Epithelial cell of proximal tubule (primary cell): ENCODE data around the gene DDX28. TPM values are rescaled to one million over a fixed set of nuclear protein-coding genes. Genes with fewer than 3 reads are reported as not detected.
"Not testable (repeated sequence)": the region's sequence is repeated elsewhere in the genome, so short reads cannot be mapped to it uniquely, and the experiment has no call there.

Source experiments
- DNase-seq: peaks from one replicate; pipeline ENCODE4 v3.0.0-alpha.2; 2011; ENCODE audit warnings: low read depth
- H3K4me3 ChIP-seq: 2 replicates; pipeline ENCODE4 v1.5.1; 2011; ENCODE audit warnings: low read depth, mild to moderate bottlenecking, low read length
- total RNA-seq: library from RNA; depleted of rRNA; stranded (reverse); fragments of >200 nt; gene quantifications from 2 replicates; pipeline ENCODE4 v1.2.3, GENCODE V29; 2015
- TF ChIP-seq, protein P1 (sequence below): conservative IDR thresholded peaks from 2 replicates; pipeline ENCODE4 v1.5.1; 2012; ENCODE audit warnings: low read depth, mild to moderate bottlenecking, low read length

DDX28 gene
- total RNA-seq, 1 donor from 2014 or later: 5.3 TPM

DNA sequence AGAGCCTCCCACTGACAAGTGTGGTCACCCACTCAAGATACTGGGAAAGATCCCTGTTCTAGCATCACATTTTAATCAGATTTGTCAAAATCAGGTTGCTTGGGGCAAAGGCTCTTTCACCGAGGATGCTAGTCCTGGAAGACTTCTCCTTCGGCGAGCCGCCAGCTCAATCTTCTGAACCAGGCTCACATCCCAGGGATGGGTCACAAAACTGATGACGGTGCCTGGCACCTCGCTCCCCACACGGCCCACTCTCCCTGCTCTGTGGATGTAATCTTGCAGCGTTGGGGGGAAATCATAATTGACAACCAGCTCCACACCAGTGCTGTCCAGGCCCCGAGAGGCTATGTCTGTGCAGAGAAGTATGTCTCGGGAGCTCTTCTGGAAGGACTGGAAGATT lies 1.5 kb downstream of the DDX28 start:
- DNase-seq: no peak
- TF ChIP-seq, protein P1, sequence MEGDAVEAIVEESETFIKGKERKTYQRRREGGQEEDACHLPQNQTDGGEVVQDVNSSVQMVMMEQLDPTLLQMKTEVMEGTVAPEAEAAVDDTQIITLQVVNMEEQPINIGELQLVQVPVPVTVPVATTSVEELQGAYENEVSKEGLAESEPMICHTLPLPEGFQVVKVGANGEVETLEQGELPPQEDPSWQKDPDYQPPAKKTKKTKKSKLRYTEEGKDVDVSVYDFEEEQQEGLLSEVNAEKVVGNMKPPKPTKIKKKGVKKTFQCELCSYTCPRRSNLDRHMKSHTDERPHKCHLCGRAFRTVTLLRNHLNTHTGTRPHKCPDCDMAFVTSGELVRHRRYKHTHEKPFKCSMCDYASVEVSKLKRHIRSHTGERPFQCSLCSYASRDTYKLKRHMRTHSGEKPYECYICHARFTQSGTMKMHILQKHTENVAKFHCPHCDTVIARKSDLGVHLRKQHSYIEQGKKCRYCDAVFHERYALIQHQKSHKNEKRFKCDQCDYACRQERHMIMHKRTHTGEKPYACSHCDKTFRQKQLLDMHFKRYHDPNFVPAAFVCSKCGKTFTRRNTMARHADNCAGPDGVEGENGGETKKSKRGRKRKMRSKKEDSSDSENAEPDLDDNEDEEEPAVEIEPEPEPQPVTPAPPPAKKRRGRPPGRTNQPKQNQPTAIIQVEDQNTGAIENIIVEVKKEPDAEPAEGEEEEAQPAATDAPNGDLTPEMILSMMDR: no peak
- H3K4me3 ChIP-seq: peak overlapping the region; percentile 96

DNA sequence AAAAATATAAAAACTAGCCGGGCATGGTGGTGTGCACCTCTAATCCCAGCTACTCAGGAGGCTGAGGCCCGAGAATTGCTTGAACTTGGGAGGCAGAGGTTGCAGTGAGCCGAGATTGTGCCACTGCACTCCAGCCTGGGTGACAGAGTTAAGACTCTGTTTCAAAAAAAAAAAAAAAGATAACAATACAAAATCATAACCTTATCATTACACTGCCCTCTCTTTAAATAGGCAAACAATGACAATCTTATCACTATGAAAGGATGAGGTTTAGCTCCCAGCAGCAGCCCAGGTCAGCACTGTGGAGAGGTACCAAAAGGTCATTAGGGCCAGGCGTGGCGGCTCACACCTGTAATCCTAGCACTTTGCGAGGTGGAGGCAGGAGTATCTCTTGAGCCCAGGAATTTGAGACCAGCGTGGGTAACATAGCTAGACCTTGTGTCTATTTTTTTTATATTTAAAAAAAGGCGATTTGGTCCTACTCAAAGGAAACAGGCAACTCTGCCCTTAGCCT lies 3.8 kb downstream of the DDX28 start:
- no peak for DNase-seq
- TF ChIP-seq, protein P1: no peak
- no peak overlapping the region for H3K4me3 ChIP-seq

GRCh38 chr16:68015681-68016080 lies 7.4 kb downstream of the DDX28 start, which contains the start of gene DPEP2NB:
Gene DPEP2NB (minus strand): TSS chr16:68015911. CDS start chr16:68015770, 141 bp downstream.
- H3K4me3 ChIP-seq: no peak within 1 kb of the TSS
- TF ChIP-seq, protein P1: no peak
- DNase-seq: no peak

GRCh38 chr16:68013440-68013839 lies 9.6 kb downstream of the DDX28 start:
- DNase-seq: no peak
- TF ChIP-seq, protein P1: no peak
- no peak overlapping the region for H3K4me3 ChIP-seq

- not testable (repeated sequence) for DNase-seq
Observed at GRCh38 chr16:68009872-68010271, 13.2 kb downstream of the DDX28 start.

DNA sequence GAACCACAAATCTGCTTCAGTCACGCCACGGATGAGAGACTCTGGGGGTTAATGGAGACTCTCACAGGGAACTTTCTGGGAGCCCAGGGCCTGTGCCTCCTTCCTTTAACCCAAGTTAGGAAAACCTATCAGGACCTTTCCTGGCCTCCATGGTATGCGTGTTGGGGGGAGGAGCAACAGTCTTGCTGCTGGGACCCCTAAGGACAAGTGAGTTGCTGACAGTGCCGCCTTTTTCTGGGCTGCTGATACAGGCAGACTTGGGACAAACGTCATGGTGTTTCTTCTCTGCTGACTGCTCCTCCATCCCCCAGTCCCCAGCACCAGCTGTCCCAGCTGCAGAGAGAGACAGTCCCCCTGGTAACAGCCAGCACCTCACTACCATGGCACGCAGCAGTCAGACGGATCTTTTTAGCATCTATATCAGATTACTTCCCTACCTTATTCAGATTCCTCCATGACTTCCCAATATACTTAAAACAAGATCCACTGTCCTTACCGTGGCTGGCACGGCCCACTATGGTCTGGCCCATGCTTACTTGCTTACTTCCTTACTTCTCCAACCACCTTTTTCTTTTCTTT lies 13.8 kb downstream of the DDX28 start:
- H3K4me3 ChIP-seq: no peak overlapping the region
- no peak for DNase-seq
- TF ChIP-seq, protein P1: no peak

More at GRCh38 chr16:68009872-68010271, 13.2 kb downstream of the DDX28 start:
- not testable (repeated sequence) for H3K4me3 ChIP-seq

GRCh38 chr16:68005786-68006286 lies 17.2 kb downstream of the DDX28 start:
- H3K4me3 ChIP-seq: no peak overlapping the region
- no peak for DNase-seq
- TF ChIP-seq, protein P1: no peak
